Pancreas (tissue), 10 donors: ENCODE results near the gene ABLIM2. TPM values are rescaled to one million over a fixed set of nuclear protein-coding genes. Genes with fewer than 3 reads are reported as not detected.
A peak's percentile ranks its signal among the peaks of the same experiment; 100 is the strongest.

Experiments used
- ATAC-seq, 4 donors: fragments of 200-7000 bp; cut with Tn5 transposase; one replicate each; pipeline versions ENCODE4 v1.8.0 to v1.9.1; 2020; ENCODE audit warnings: mild to moderate bottlenecking in 4 of 4, moderate library complexity in 4 of 4
- DNase-seq, 6 donors: peaks; one replicate each; pipeline ENCODE4 v3.0.0-alpha.2; 2020
- FAIRE-seq: peaks from 2 replicates; lab custom pipeline; 2012; peaks lifted over from hg19 to GRCh38; lab: Jason Lieb, UNC
- H3K27ac ChIP-seq, 4 donors: fragments of 200-600 bp; sonication (generic); 1 replicate in 3 of 4; 2 replicates in 1 of 4; pipeline versions ENCODE4 v1.5.0 to v1.8.0; 2020
- H3K27me3 ChIP-seq, 4 donors: fragments of 200-600 bp; one replicate each; pipeline ENCODE4 v1.8.0; 2021
- H3K36me3 ChIP-seq, 3 donors: fragments of 200-600 bp; sonication (generic) in 1 of 3; one replicate each; pipeline versions ENCODE4 v1.5.0 to v1.8.0; 2020 to 2021
- H3K4me1 ChIP-seq, 3 donors: fragments of 200-600 bp; one replicate each; pipeline ENCODE4 v1.8.0; 2021
- H3K4me3 ChIP-seq, 4 donors: fragments of 200-600 bp; sonication (generic) in 2 of 4; one replicate each; pipeline versions ENCODE4 v1.5.0 to v1.8.0; 2020 to 2021
- H3K9me3 ChIP-seq, 4 donors: fragments of 200-600 bp; one replicate each; pipeline ENCODE4 v1.8.0; 2021
- WGBS, 2 donors: extraction: QIAGEN DNeasy Blood & Tissue Kit; methylation state at CpG; one replicate each; pipeline ENCODE4 v1.1.7; 2013; 5-methylcytosine and 5-hydroxymethylcytosine counted together
- intact Hi-C, 3 donors: fragments of 100-400 bp; cut with DNase I; formaldehyde crosslinking; loops; one replicate each; pipeline versions ENCODE4 v1.11.1 to v1.14.2; 2022
- polyA plus RNA-seq, 2 donors: library from polyadenylated mRNA; stranded (reverse); fragments of 200-250 nt; gene quantifications; one replicate each; pipeline ENCODE4 v1.2.3, GENCODE V29; 2013
- total RNA-seq, 6 donors: library from RNA; stranded (reverse); fragmentation: NEBNext Ultra II Directional in 4 of 6; extraction: Animal tissue kit (Norgen Biotek cat#: 25700) in 4 of 6; gene quantifications; one replicate each; pipeline versions ENCODE4 v1.2.1 to v1.2.4, GENCODE V29; 2021 to 2023
- TF ChIP-seq, protein P1 (sequence below), 4 donors: fragments of 200-600 bp; sonication (generic) in 3 of 4; IDR thresholded peaks; one replicate each; pipeline versions ENCODE4 v1.5.0 to v1.8.0; 2021; ENCODE audit warnings: antibody characterized with exemption in 4 of 4
- donor health status: healthy with polysubstance abuse.
- donor health status: DM: no; HTN: no; CAD: no; lungs with moderate emphysema.
- donor health status: DM: no; HTN: no; CAD: no.
- donor health status: control.
- donor health status: control.
- donor health status: Bipolar disorder and iron deficiency.
- donor health status: DM: yes; HTN: yes; CAD: no.
- donor health status: DM: no; HTN: no; CAD: no.
- donor health status: DM: no; HTN: no; CAD: no.
- donor health status: DM: yes; HTN: yes; CAD: no.

The ABLIM2 gene
- total and polyA plus RNA-seq, 8 donors = 4.3 to 13.1 (median 6.6) TPM

DNA sequence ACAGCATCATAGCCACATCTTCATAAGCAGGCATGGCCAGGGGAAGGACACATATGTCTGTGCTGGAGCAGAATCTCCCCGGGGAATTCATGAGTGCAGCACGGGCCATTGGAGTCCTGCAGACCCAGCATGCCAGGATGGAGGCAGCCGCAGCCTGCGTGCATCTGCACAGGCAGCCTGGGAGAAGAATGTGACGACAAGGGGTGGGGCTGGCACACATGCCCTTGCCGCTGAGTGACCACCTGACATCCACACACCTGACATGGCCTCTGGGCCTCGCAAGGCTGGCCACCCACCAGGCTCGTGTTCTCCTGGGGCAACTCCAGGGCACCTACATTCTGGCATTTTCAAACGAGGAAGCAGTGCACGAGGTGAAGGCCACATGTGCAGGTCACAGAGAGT is 152.8 kb downstream of the ABLIM2 start:
- TF ChIP-seq, protein P1, sequence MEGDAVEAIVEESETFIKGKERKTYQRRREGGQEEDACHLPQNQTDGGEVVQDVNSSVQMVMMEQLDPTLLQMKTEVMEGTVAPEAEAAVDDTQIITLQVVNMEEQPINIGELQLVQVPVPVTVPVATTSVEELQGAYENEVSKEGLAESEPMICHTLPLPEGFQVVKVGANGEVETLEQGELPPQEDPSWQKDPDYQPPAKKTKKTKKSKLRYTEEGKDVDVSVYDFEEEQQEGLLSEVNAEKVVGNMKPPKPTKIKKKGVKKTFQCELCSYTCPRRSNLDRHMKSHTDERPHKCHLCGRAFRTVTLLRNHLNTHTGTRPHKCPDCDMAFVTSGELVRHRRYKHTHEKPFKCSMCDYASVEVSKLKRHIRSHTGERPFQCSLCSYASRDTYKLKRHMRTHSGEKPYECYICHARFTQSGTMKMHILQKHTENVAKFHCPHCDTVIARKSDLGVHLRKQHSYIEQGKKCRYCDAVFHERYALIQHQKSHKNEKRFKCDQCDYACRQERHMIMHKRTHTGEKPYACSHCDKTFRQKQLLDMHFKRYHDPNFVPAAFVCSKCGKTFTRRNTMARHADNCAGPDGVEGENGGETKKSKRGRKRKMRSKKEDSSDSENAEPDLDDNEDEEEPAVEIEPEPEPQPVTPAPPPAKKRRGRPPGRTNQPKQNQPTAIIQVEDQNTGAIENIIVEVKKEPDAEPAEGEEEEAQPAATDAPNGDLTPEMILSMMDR (IDR thresholded peaks at IDR 0.05) = no peak
- H3K4me1 ChIP-seq = peaks cover 0 to 5% (median 0%) of the 10 kb centered on the region in 3 donors
- no peak overlapping the region for H3K27ac ChIP-seq
- WGBS, 2 donors = 83 to 84% methylated on average over 10 of the region's 10 CpGs
- FAIRE-seq (no peak), DNase-seq (peak in 1 of 6 donors; percentile 57), ATAC-seq (no peak)
- intact Hi-C loops = no loop called here
- no peak overlapping the region for H3K4me3 ChIP-seq
- H3K9me3 ChIP-seq = no peaks in the 10 kb centered on the region
- H3K36me3 ChIP-seq = no peaks in the 10 kb centered on the region
- H3K27me3 ChIP-seq = no peaks in the 10 kb centered on the region

DNA sequence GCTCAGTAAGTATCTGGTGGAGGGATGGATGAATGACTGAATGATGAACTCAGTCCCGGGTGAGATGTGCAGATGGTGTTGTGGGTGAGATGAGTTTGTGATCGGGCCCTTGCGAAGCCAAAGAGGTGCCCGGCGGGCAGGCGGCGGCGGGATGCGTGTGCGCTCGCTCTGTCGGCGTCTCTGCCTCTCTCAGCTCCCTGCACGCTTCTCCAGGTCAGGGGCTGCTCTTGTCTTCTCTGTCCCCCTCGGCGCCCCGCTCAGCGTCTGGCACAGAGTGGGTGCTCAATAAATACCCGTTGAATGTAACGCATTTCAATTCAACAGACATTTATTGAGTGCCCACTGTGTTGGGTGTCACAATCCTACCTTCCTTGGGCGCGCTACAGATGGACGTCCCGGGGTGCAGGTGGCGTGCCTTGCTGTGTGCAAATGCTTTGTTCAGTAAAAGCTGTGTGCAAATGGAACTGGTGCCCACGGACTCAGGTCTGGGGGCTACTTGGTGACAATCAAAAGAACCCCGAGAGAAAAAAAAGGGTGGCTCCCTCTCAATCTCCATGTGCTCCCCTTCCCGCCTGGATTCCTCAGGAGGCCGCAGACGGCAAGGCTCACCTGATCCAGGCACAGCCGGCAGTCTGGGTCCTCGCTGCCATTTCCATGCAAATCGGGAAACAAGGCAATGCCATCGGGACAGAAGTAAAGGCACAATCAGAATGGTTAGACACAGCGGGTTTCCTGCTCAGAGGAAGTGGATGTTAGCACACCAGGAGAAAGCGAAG is 153.4 kb downstream of the ABLIM2 start:
- TF ChIP-seq, protein P1 (IDR thresholded peaks at IDR 0.05) = no peak
- ATAC-seq (no peak), DNase-seq (peak in 1 of 6 donors; percentile 28), FAIRE-seq (no peak)
- Histone ChIP-seq H3K4me1 (peaks cover 0 to 5% (median 0%) of the 10 kb centered on the region in 3 donors), H3K9me3 (no peaks in the 10 kb centered on the region), H3K4me3 (no peak overlapping the region), H3K36me3 (no peaks in the 10 kb centered on the region), H3K27ac (no peak overlapping the region), H3K27me3 (no peaks in the 10 kb centered on the region)
- 93 to 96% methylated on average over 36 of the region's 36 CpGs for WGBS, 2 donors
- intact Hi-C loops = no loop called here

DNA sequence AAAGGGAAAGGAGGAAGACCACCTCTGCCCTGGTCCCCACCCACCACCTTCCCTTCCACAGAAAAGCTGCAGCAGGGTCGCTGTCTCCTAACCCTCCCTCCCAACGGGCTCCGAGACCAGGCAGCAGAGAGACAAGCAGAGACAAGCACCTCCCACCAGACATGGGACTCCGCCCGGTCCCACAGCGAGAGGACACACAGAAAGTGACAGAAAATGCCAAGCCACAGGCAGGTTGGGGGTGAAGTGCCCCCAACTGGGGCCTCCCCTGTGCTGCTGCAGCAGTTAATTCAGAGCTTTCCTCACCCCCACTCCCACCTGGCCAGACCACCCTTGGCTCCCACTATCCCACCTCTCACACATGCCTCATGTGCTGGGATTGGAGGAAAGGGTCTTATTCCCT is 154.5 kb downstream of the ABLIM2 start:
- intact Hi-C loops = no loop called here
- H3K9me3 ChIP-seq = no peaks in the 10 kb centered on the region
- TF ChIP-seq, protein P1 (IDR thresholded peaks at IDR 0.05) = no peak
- H3K4me1 ChIP-seq = no peaks in the 10 kb centered on the region
- no peak overlapping the region for H3K27ac ChIP-seq
- H3K27me3 ChIP-seq = no peaks in the 10 kb centered on the region
- FAIRE-seq = no peak
- WGBS, 2 donors = 86 to 94% methylated on average over 6 of the region's 6 CpGs
- DNase-seq = peak in 1 of 6 donors; percentile 25
- no peak overlapping the region for H3K4me3 ChIP-seq
- no peaks in the 10 kb centered on the region for H3K36me3 ChIP-seq
- ATAC-seq = no peak

DNA sequence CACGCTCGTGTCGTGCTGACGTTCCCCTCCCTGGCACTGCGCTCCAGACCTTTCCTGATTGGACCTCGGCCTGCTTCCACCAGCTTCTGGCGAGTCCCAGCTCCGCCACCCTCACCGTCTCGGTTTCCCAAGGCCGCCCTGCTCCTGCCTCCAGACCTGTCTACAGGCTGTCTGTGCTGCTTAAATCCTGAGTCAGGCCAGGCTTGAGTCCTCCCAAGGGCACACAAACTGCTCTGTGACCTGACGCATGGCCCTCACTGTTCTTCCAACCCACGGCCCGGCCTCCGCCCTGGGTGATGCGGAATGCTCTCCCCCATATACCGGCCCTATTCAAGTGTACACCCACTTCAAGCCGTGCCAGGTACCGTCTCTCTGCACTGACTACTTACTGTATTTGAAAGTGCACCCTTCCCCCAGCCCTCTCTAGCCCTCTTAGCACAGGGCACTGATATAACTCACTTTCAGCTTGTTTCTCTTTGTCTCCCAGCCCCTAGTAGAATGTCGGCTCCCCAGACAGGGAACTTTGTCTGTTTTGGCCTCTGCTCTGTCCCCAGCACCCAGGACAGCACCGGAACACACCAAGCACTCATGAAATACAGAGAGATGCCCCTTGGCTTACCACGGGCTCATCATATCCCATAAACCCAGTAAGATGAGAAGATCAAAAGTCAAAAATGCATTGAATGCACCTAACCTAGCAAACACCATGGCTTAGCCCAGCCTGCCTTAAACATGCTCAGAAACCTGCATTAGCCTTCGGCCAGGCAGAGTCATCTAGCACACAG is 155.9 kb downstream of the ABLIM2 start:
- Histone ChIP-seq H3K27ac (no peak overlapping the region), H3K27me3 (no peaks in the 10 kb centered on the region), H3K4me1 (no peaks in the 10 kb centered on the region), H3K9me3 (no peaks in the 10 kb centered on the region), H3K36me3 (no peaks in the 10 kb centered on the region), H3K4me3 (no peak overlapping the region)
- WGBS, 2 donors = 88 to 90% methylated on average over 23 of the region's 23 CpGs
- intact Hi-C loops = no loop called here
- DNase-seq (peak in 1 of 6 donors; percentile 63), ATAC-seq (no peak), FAIRE-seq (no peak)
- TF ChIP-seq, protein P1 (IDR thresholded peaks at IDR 0.05) = no peak
